NCI-H2196 treated with DMSO at 0.1 percent for 48 hours (cell line): Measurements from ENCODE around the gene PKNOX2.

Experiments
- DNase-seq: peaks from one replicate; lab custom pipeline; 2025; ENCODE audit not compliant: unreplicated experiment; lab: John Stamatoyannopoulos, UW

The PKNOX2 gene

GRCh38 chr11:125279676-125280418 is 115.3 kb downstream of the PKNOX2 start:
- DNase-seq: no peak

- no peak for DNase-seq
Observed at GRCh38 chr11:125280646-125281045, 116.1 kb downstream of the PKNOX2 start.

GRCh38 chr11:125281831-125282595 is 117.5 kb downstream of the PKNOX2 start:
- DNase-seq: no peak

GRCh38 chr11:125282596-125282914 is 118.0 kb downstream of the PKNOX2 start:
- no peak for DNase-seq

GRCh38 chr11:125284245-125284850 is 119.8 kb downstream of the PKNOX2 start:
- no peak for DNase-seq

GRCh38 chr11:125285844-125286243 is 121.3 kb downstream of the PKNOX2 start:
- DNase-seq: no peak

- no peak for DNase-seq
Observed at GRCh38 chr11:125286486-125286885, 121.9 kb downstream of the PKNOX2 start.

GRCh38 chr11:125287491-125288210 is 123.1 kb downstream of the PKNOX2 start:
- no peak for DNase-seq

- no peak for DNase-seq
Observed at GRCh38 chr11:125289419-125290098, 125.0 kb downstream of the PKNOX2 start.

GRCh38 chr11:125290263-125290662 is 125.7 kb downstream of the PKNOX2 start:
- DNase-seq: no peak

GRCh38 chr11:125292100-125292499 is 127.5 kb downstream of the PKNOX2 start:
- DNase-seq: no peak

- no peak for DNase-seq
Observed at GRCh38 chr11:125293596-125293995, 129.0 kb downstream of the PKNOX2 start.

- DNase-seq: no peak
Observed at GRCh38 chr11:125295931-125296330, 131.4 kb downstream of the PKNOX2 start.

- no peak for DNase-seq
Observed at GRCh38 chr11:125297346-125297915, 132.9 kb downstream of the PKNOX2 start.

- no peak for DNase-seq
Observed at GRCh38 chr11:125299061-125299615, 134.6 kb downstream of the PKNOX2 start.

- no peak for DNase-seq
Observed at GRCh38 chr11:125299821-125300220, 135.3 kb downstream of the PKNOX2 start.

- DNase-seq: no peak
Observed at GRCh38 chr11:125300791-125301218, 136.3 kb downstream of the PKNOX2 start.

GRCh38 chr11:125301346-125301745 is 136.8 kb downstream of the PKNOX2 start:
- no peak for DNase-seq

GRCh38 chr11:125303186-125303585 is 138.6 kb downstream of the PKNOX2 start:
- DNase-seq: no peak

- DNase-seq: no peak
Observed at GRCh38 chr11:125303694-125304093, 139.1 kb downstream of the PKNOX2 start.
